Activated CD8-positive, alpha-beta T cell treated with anti-CD3 and anti-CD28 coated beads for 36 hours (primary cell): Measurements from ENCODE around the gene MTA2. TPM values are rescaled to one million over a fixed set of nuclear protein-coding genes. Genes with fewer than 3 reads are reported as not detected.

Source experiments
- ATAC-seq: fragments of 200-7000 bp; cut with Tn5 transposase; one replicate; pipeline ENCODE4 v1.10.0; 2021; ENCODE audit warnings: mild to moderate bottlenecking, moderate library complexity
- CTCF ChIA-PET: fragments of 350-600 bp; sonication (Branson Sonifier 250); formaldehyde crosslinking; loops from one replicate; lab custom pipeline; 2021; ENCODE audit warnings: antibody characterized with exemption; lab: Charles Lee
- POLR2A ChIA-PET: fragments of 350-600 bp; sonication (Branson Sonifier 250); formaldehyde crosslinking; loops from one replicate; lab custom pipeline; 2021; ENCODE audit warnings: antibody characterized with exemption; lab: Charles Lee
- DNase-seq: peaks from one replicate; pipeline ENCODE4 v3.0.0-alpha.2; 2020
- H3K27ac Mint-ChIP-seq: one replicate; pipeline ENCODE4 v1.8.0; 2021; ENCODE audit warnings: mild to moderate bottlenecking, mixed read lengths
- H3K27me3 Mint-ChIP-seq: one replicate; pipeline ENCODE4 v1.8.0; 2021; ENCODE audit warnings: mixed read lengths
- H3K36me3 Mint-ChIP-seq: one replicate; pipeline ENCODE4 v1.8.0; 2021; ENCODE audit warnings: low read depth, mixed read lengths
- H3K4me1 Mint-ChIP-seq: one replicate; pipeline ENCODE4 v1.8.0; 2021; ENCODE audit warnings: low read depth, mixed read lengths
- H3K4me3 Mint-ChIP-seq: one replicate; pipeline ENCODE4 v1.8.0; 2021; ENCODE audit warnings: mild to moderate bottlenecking, moderate library complexity, mixed read lengths
- H3K9me3 Mint-ChIP-seq: one replicate; pipeline ENCODE4 v1.8.0; 2021; ENCODE audit warnings: mixed read lengths
- CTCF ChIP-seq: fragments of 200-600 bp; IDR thresholded peaks from one replicate; pipeline ENCODE4 v1.8.0; 2022; ENCODE audit warnings: antibody characterized with exemption, mild to moderate bottlenecking
- intact Hi-C: fragments of 100-400 bp; cut with micrococcal nuclease; formaldehyde crosslinking; loops from one replicate; pipeline ENCODE4 v1.10.0; 2022
- total RNA-seq, 2 experiments: library from RNA; stranded (reverse); gene quantifications; one replicate each; pipeline ENCODE4 v1.2.3, GENCODE V29; 2021

The MTA2 gene
- total RNA-seq, 2 experiments from 2014 or later, result 159 to 164 TPM

GRCh38 chr11:62648185-62648966 lies 46.7 kb upstream of the MTA2 start:
- Mint-ChIP-seq H3K27me3 (no peaks in the 10 kb centered on the region), H3K9me3 (no peaks in the 10 kb centered on the region), H3K4me3 (no peak overlapping the region), H3K27ac (no peak overlapping the region), H3K4me1 (peaks cover 31% of the 10 kb centered on the region), H3K36me3 (peaks cover 35% of the 10 kb centered on the region)
- ChIA-PET CTCF (interaction anchor here (1.1 to 1.4 kb wide), 5 partner anchors 17 to 253 kb away, joined by 3 to 4 read pairs (median 3); partner anchors contain the start of genes CSKMT and UQCC3), POLR2A (interaction anchor here (0.6 to 13.3 kb wide), 8 partner anchors 9 to 119 kb away, joined by 3 to 263 read pairs (median 6); partner anchors contain the start of genes BSCL2, C11orf98, CSKMT and GNG3)
- DNase-seq, result no peak
- intact Hi-C loops, result loop anchor here (5.0 kb wide), 1 partner anchor 36 kb away; the partner anchor contains the start of genes EML3 and ROM1
- no peak for ATAC-seq
- no peak for TF ChIP-seq CTCF

- intact Hi-C loops, result loop anchor here (5.0 kb wide), 1 partner anchor 35 kb away; the partner anchor contains the start of genes EML3 and ROM1
- ChIA-PET POLR2A (interaction anchor here (0.6 to 13.3 kb wide), 9 partner anchors 10 to 119 kb away, joined by 3 to 263 read pairs (median 5); partner anchors contain the start of genes BSCL2, C11orf98, CSKMT and GNG3), CTCF (interaction anchor here (1.1 to 1.4 kb wide), 3 partner anchors 18 to 253 kb away, joined by 3 to 4 read pairs (median 3); partner anchors contain the start of gene CSKMT)
- H3K36me3 Mint-ChIP-seq, result peaks cover 40% of the 10 kb centered on the region
- peaks cover 33% of the 10 kb centered on the region for H3K4me1 Mint-ChIP-seq
- no peaks in the 10 kb centered on the region for H3K27me3 Mint-ChIP-seq
- DNase-seq (no peak), ATAC-seq (no peak)
- H3K9me3 Mint-ChIP-seq, result no peaks in the 10 kb centered on the region
- no peak overlapping the region for H3K4me3 Mint-ChIP-seq
- H3K27ac Mint-ChIP-seq, result peak overlapping the region; percentile 57
- TF ChIP-seq CTCF, result no peak
Measured at GRCh38 chr11:62647609-62648005, 45.9 kb upstream of the MTA2 start.

GRCh38 chr11:62646825-62647608 lies 45.4 kb upstream of the MTA2 start:
- Mint-ChIP-seq H3K4me3 (peak overlapping the region; percentile 100), H3K27me3 (no peaks in the 10 kb centered on the region), H3K27ac (peak overlapping the region; percentile 99), H3K4me1 (peaks cover 30% of the 10 kb centered on the region), H3K9me3 (no peaks in the 10 kb centered on the region), H3K36me3 (peaks cover 39% of the 10 kb centered on the region)
- CTCF ChIA-PET, result interaction anchor here (1.1 to 1.6 kb wide), 3 partner anchors 47 to 222 kb away, joined by 3 to 4 read pairs (median 3); partner anchors contain the start of gene ZBTB3
- intact Hi-C loops, result loop anchor here (5.0 kb wide), 1 partner anchor 35 kb away; the partner anchor contains the start of genes EML3 and ROM1
- ATAC-seq, result no peak
- TF ChIP-seq CTCF, result no peak
- POLR2A ChIA-PET, result interaction anchor here (1.4 to 13.3 kb wide), 10 partner anchors 8 to 208 kb away, joined by 4 to 263 read pairs (median 7); partner anchors contain the start of genes B3GAT3, C11orf98, CSKMT and LBHD1
- DNase-seq, result no peak

- TF ChIP-seq CTCF, result no peak
- CTCF ChIA-PET, result interaction anchor here (0.8 to 1.6 kb wide), 3 partner anchors 35 to 108 kb away, joined by 3 to 4 read pairs (median 3); partner anchors contain the start of gene ZBTB3
- no peaks in the 10 kb centered on the region for H3K9me3 Mint-ChIP-seq
- peak; percentile 100 for DNase-seq
- H3K4me1 Mint-ChIP-seq, result peaks cover 30% of the 10 kb centered on the region
- intact Hi-C loops, result loop anchor here (5.0 kb wide), 1 partner anchor 34 kb away; the partner anchor contains the start of genes EML3 and ROM1
- POLR2A ChIA-PET, result interaction anchor here (0.8 to 13.3 kb wide), 15 partner anchors 9 to 209 kb away, joined by 3 to 263 read pairs (median 6); partner anchors contain the start of genes B3GAT3, C11orf98, CSKMT and LBHD1
- H3K27me3 Mint-ChIP-seq, result no peaks in the 10 kb centered on the region
- ATAC-seq, result peak; percentile 98
- peaks cover 40% of the 10 kb centered on the region for H3K36me3 Mint-ChIP-seq
- peak within 1 kb of the TSS; percentile 100 for H3K4me3 Mint-ChIP-seq
- peak within 1 kb of the TSS; percentile 99 for H3K27ac Mint-ChIP-seq
Measured at GRCh38 chr11:62645946-62646824, 44.5 kb upstream of the MTA2 start, which contains the start of gene GANAB. Gene GANAB (minus strand): TSS chr11:62646613. CDS start chr11:62646599, 14 bp downstream.
